ENCODE results near the gene TMEM52. TPM values are rescaled to one million over a fixed set of nuclear protein-coding genes. Genes with fewer than 3 reads are reported as not detected.

TMEM52 gene
- total and polyA plus RNA-seq, 2 of the 13 experiments (the other 11 are each of a cell fraction or from before 2014, with no cell fraction given) = 13.2 to 18.7 TPM

DNA sequence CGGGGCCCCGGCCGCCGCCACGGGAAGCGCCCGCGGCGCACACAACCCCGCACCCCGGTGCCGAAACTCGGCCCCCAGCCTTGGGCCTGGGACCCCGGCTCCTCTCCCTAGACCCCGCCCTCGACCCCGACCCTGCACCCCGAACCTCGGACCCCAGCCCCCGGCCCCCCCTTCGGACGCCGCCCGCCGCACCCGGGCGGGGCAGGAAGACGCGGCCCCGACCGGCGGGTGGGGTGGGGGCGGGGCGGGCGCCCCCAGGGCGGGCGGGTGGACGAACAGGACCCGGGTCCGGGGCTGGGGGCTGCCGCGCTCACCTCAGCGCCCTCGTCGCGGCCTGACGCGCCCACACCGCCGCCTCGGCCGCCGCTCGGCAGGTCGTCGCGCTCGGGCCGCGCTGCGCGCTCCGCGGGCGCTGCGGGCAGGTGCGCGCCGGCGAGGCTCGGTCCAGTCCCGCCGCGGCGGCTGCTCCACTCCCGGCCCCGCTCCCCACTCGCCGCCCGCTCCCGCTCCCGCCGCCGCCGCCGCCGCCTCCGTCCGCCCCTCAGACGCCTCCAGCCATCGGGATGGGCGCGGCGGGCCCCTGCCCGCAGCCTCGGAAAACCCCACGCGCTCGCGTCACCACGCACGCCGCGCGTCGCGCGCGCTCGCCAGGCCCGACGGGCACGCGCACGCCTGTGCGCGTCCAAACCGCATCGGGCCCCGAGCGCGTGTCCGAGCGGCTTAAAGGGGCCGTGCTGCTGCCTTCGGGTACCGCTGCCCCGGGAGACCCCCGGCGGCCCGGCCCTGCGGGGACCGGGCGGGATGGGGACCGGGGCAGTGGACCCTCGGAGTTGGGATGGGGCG, 28.4 kb downstream of the TMEM52 start, which contains the start of gene GNB1 (continued):
- TF ChIP-seq, protein P1, sequence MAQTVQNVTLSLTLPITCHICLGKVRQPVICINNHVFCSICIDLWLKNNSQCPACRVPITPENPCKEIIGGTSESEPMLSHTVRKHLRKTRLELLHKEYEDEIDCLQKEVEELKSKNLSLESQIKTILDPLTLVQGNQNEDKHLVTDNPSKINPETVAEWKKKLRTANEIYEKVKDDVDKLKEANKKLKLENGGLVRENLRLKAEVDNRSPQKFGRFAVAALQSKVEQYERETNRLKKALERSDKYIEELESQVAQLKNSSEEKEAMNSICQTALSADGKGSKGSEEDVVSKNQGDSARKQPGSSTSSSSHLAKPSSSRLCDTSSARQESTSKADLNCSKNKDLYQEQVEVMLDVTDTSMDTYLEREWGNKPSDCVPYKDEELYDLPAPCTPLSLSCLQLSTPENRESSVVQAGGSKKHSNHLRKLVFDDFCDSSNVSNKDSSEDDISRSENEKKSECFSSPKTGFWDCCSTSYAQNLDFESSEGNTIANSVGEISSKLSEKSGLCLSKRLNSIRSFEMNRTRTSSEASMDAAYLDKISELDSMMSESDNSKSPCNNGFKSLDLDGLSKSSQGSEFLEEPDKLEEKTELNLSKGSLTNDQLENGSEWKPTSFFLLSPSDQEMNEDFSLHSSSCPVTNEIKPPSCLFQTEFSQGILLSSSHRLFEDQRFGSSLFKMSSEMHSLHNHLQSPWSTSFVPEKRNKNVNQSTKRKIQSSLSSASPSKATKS (CRISPR knock-in tag; IDR thresholded peaks at IDR 0.05) = no peak; the same call in 1 of the 2 replicates
- TF ChIP-seq NRL (CRISPR knock-in tag; IDR thresholded peaks at IDR 0.05; ENCODE audit: borderline replicate concordance) (no peak), NFE2L1 (CRISPR knock-in tag; IDR thresholded peaks at IDR 0.05; ENCODE audit: borderline replicate concordance) (no peak), ZBTB20 (CRISPR knock-in tag; IDR thresholded peaks at IDR 0.05; ENCODE audit: borderline replicate concordance, low read depth) (no peak), BORCS8-MEF2B (CRISPR knock-in tag; IDR thresholded peaks at IDR 0.05) (no peak), HES4 (CRISPR knock-in tag; IDR thresholded peaks at IDR 0.05; ENCODE audit: borderline replicate concordance) (0 out of 2 replicates have a peak, but pooled peaks have one; percentile 60), THAP11 (CRISPR knock-in tag; IDR thresholded peaks at IDR 0.05) (peak; percentile 81), JUNB (CRISPR knock-in tag; IDR thresholded peaks at IDR 0.05; ENCODE audit: borderline replicate concordance) (no peak), ZNF616 (CRISPR knock-in tag; IDR thresholded peaks at IDR 0.05; ENCODE audit: low read depth) (peak; percentile 6; the same call in 1 of the 2 replicates), MAF1 (CRISPR knock-in tag; IDR thresholded peaks at IDR 0.05; ENCODE audit: borderline replicate concordance) (no peak), ZNF230 (CRISPR knock-in tag; IDR thresholded peaks at IDR 0.05) (no peak)
- TF ChIP-seq, protein P2, sequence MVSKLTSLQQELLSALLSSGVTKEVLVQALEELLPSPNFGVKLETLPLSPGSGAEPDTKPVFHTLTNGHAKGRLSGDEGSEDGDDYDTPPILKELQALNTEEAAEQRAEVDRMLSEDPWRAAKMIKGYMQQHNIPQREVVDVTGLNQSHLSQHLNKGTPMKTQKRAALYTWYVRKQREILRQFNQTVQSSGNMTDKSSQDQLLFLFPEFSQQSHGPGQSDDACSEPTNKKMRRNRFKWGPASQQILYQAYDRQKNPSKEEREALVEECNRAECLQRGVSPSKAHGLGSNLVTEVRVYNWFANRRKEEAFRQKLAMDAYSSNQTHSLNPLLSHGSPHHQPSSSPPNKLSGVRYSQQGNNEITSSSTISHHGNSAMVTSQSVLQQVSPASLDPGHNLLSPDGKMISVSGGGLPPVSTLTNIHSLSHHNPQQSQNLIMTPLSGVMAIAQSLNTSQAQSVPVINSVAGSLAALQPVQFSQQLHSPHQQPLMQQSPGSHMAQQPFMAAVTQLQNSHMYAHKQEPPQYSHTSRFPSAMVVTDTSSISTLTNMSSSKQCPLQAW (CRISPR knock-in tag; IDR thresholded peaks at IDR 0.05) = 0 out of 2 replicates have a peak, but pooled peaks have one; percentile 0
- TF ChIP-seq, protein P3, sequence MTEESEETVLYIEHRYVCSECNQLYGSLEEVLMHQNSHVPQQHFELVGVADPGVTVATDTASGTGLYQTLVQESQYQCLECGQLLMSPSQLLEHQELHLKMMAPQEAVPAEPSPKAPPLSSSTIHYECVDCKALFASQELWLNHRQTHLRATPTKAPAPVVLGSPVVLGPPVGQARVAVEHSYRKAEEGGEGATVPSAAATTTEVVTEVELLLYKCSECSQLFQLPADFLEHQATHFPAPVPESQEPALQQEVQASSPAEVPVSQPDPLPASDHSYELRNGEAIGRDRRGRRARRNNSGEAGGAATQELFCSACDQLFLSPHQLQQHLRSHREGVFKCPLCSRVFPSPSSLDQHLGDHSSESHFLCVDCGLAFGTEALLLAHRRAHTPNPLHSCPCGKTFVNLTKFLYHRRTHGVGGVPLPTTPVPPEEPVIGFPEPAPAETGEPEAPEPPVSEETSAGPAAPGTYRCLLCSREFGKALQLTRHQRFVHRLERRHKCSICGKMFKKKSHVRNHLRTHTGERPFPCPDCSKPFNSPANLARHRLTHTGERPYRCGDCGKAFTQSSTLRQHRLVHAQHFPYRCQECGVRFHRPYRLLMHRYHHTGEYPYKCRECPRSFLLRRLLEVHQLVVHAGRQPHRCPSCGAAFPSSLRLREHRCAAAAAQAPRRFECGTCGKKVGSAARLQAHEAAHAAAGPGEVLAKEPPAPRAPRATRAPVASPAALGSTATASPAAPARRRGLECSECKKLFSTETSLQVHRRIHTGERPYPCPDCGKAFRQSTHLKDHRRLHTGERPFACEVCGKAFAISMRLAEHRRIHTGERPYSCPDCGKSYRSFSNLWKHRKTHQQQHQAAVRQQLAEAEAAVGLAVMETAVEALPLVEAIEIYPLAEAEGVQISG (CRISPR knock-in tag; IDR thresholded peaks at IDR 0.05) = peak; percentile 41; the same call in 1 of the 2 replicates
- TF ChIP-seq, protein P4, sequence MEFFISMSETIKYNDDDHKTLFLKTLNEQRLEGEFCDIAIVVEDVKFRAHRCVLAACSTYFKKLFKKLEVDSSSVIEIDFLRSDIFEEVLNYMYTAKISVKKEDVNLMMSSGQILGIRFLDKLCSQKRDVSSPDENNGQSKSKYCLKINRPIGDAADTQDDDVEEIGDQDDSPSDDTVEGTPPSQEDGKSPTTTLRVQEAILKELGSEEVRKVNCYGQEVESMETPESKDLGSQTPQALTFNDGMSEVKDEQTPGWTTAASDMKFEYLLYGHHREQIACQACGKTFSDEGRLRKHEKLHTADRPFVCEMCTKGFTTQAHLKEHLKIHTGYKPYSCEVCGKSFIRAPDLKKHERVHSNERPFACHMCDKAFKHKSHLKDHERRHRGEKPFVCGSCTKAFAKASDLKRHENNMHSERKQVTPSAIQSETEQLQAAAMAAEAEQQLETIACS (CRISPR knock-in tag; IDR thresholded peaks at IDR 0.05) = peak; percentile 97
- TF ChIP-seq, protein P5, sequence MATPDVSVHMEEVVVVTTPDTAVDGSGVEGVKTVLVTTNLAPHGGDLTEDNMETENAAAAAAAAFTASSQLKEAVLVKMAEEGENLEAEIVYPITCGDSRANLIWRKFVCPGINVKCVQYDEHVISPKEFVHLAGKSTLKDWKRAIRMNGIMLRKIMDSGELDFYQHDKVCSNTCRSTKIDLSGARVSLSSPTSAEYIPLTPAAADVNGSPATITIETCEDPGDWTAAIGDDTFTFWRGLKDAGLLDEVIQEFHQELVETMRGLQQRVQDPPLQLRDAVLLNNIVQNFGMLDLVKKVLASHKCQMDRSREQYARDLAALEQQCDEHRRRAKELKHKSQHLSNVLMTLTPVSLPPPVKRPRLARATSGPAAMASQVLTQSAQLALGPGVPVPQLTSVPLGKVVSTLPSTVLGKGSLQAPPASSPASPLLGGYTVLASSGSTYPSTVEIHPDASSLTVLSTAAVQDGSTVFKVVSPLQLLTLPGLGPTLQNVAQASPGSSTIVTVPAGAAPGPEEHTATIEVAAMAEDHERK (CRISPR knock-in tag; IDR thresholded peaks at IDR 0.05; ENCODE audit: low read depth) = peak; percentile 97
- TF ChIP-seq, protein P6, sequence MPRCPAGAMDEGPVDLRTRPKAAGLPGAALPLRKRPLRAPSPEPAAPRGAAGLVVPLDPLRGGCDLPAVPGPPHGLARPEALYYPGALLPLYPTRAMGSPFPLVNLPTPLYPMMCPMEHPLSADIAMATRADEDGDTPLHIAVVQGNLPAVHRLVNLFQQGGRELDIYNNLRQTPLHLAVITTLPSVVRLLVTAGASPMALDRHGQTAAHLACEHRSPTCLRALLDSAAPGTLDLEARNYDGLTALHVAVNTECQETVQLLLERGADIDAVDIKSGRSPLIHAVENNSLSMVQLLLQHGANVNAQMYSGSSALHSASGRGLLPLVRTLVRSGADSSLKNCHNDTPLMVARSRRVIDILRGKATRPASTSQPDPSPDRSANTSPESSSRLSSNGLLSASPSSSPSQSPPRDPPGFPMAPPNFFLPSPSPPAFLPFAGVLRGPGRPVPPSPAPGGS (CRISPR knock-in tag; IDR thresholded peaks at IDR 0.05) = peak; percentile 60; the same call in 1 of the 2 replicates
